DOHH2 (cell line): ENCODE results near the gene KIFC1.

Experiments
- EZH2phosphoT487 ChIP-seq: fragments of 200-600 bp; sonication (generic); IDR thresholded peaks from 2 replicates; pipeline ENCODE4 v1.6.1; 2017; ENCODE audit warnings: borderline replicate concordance, mild to moderate bottlenecking, antibody characterized with exemption, low read length, moderate library complexity, mixed read lengths
- TF ChIP-seq, protein P1 (sequence below): fragments of 200-600 bp; sonication (generic); IDR thresholded peaks from one replicate; pipeline ENCODE4 v1.5.1; 2014; ENCODE audit warnings: antibody characterized with exemption, mild to moderate bottlenecking, low read depth, low read length; ENCODE audit not compliant: poor library complexity, severe bottlenecking

DNA sequence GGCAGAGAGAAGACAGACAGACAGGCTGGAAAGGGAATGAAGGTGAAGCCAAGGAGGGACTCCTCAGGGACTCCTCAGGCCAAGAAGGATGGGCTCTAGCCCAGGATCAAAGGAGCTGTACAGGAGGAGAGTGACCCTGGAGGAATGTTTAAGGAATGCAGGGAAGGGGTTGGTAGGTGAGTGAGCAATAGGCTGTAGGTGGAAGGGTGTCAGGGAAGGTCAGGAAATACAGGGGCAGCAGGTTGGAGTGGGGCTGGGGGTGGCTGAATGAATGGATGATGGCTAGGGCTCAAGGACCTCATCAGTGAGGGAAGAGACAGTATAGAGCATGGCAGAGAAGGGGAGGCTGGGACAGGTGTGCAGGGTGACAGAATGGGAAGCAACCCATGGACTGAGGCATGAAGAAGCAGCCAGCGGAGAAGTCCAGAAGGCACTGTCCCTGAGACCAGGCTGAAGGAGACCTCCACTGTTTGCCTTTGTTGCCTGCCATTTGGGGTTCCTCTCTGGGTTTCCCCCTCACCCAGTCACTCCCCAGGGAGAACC lies 41.4 kb downstream of the KIFC1 start:
- TF ChIP-seq, protein P1, sequence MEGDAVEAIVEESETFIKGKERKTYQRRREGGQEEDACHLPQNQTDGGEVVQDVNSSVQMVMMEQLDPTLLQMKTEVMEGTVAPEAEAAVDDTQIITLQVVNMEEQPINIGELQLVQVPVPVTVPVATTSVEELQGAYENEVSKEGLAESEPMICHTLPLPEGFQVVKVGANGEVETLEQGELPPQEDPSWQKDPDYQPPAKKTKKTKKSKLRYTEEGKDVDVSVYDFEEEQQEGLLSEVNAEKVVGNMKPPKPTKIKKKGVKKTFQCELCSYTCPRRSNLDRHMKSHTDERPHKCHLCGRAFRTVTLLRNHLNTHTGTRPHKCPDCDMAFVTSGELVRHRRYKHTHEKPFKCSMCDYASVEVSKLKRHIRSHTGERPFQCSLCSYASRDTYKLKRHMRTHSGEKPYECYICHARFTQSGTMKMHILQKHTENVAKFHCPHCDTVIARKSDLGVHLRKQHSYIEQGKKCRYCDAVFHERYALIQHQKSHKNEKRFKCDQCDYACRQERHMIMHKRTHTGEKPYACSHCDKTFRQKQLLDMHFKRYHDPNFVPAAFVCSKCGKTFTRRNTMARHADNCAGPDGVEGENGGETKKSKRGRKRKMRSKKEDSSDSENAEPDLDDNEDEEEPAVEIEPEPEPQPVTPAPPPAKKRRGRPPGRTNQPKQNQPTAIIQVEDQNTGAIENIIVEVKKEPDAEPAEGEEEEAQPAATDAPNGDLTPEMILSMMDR: no peak
- TF ChIP-seq EZH2phosphoT487: no peak
